GM10847 (cell line): ENCODE measurements around the gene SPTAN1.

Experiments
- POLR2A ChIP-seq: IDR thresholded peaks from 2 replicates; pipeline ENCODE4 v1.6.1; 2011; ENCODE audit not compliant: insufficient read length; ENCODE audit errors: extremely low read depth

SPTAN1 gene

GRCh38 chr9:128550226-128550625 is 2.2 kb upstream of the SPTAN1 start:
- TF ChIP-seq POLR2A: no peak

GRCh38 chr9:128550770-128551656 is 1.4 kb upstream of the SPTAN1 start:
- TF ChIP-seq POLR2A: no peak

GRCh38 chr9:128551657-128552152 is 682 bp upstream of the SPTAN1 start:
- no peak for TF ChIP-seq POLR2A

GRCh38 chr9:128552744-128553440 is 505 bp downstream of the SPTAN1 start:
- no peak for TF ChIP-seq POLR2A

- TF ChIP-seq POLR2A: no peak
Observed at GRCh38 chr9:128553728-128554127, 1.3 kb downstream of the SPTAN1 start.

GRCh38 chr9:128554155-128554862 is 1.9 kb downstream of the SPTAN1 start:
- TF ChIP-seq POLR2A: no peak

GRCh38 chr9:128555180-128555721 is 2.9 kb downstream of the SPTAN1 start:
- no peak for TF ChIP-seq POLR2A

GRCh38 chr9:128556276-128556675 is 3.9 kb downstream of the SPTAN1 start:
- no peak for TF ChIP-seq POLR2A

- no peak for TF ChIP-seq POLR2A
Observed at GRCh38 chr9:128556926-128557634, 4.7 kb downstream of the SPTAN1 start.

GRCh38 chr9:128558431-128559310 is 6.3 kb downstream of the SPTAN1 start:
- TF ChIP-seq POLR2A: no peak

- no peak for TF ChIP-seq POLR2A
Observed at GRCh38 chr9:128565578-128565977, 13.2 kb downstream of the SPTAN1 start.

GRCh38 chr9:128568470-128569078 is 16.2 kb downstream of the SPTAN1 start:
- TF ChIP-seq POLR2A: no peak

- TF ChIP-seq POLR2A: no peak
Observed at GRCh38 chr9:128575469-128575868, 23.1 kb downstream of the SPTAN1 start.

GRCh38 chr9:128575916-128576315 is 23.5 kb downstream of the SPTAN1 start:
- no peak for TF ChIP-seq POLR2A

- TF ChIP-seq POLR2A: no peak
Observed at GRCh38 chr9:128577206-128577605, 24.8 kb downstream of the SPTAN1 start.
